AG09309 (cell line): ENCODE measurements around the gene PCSK7.

Experiments used
- DNase-seq: peaks from one replicate; pipeline ENCODE4 v3.0.0-alpha.2; 2010; ENCODE audit warnings: low read depth
- H3K4me3 ChIP-seq: 2 replicates; pipeline ENCODE4 v1.5.1; 2011; ENCODE audit warnings: mild to moderate bottlenecking, low read depth, low read length, moderate library complexity; ENCODE audit not compliant: control insufficient read depth
- TF ChIP-seq, protein P1 (sequence below): IDR thresholded peaks from 2 replicates; pipeline ENCODE4 v1.5.1; 2011; ENCODE audit warnings: mild to moderate bottlenecking, low read depth, low read length, inconsistent platforms; ENCODE audit not compliant: insufficient read depth, control insufficient read depth; ENCODE audit errors: missing control alignments

Gene PCSK7

DNA sequence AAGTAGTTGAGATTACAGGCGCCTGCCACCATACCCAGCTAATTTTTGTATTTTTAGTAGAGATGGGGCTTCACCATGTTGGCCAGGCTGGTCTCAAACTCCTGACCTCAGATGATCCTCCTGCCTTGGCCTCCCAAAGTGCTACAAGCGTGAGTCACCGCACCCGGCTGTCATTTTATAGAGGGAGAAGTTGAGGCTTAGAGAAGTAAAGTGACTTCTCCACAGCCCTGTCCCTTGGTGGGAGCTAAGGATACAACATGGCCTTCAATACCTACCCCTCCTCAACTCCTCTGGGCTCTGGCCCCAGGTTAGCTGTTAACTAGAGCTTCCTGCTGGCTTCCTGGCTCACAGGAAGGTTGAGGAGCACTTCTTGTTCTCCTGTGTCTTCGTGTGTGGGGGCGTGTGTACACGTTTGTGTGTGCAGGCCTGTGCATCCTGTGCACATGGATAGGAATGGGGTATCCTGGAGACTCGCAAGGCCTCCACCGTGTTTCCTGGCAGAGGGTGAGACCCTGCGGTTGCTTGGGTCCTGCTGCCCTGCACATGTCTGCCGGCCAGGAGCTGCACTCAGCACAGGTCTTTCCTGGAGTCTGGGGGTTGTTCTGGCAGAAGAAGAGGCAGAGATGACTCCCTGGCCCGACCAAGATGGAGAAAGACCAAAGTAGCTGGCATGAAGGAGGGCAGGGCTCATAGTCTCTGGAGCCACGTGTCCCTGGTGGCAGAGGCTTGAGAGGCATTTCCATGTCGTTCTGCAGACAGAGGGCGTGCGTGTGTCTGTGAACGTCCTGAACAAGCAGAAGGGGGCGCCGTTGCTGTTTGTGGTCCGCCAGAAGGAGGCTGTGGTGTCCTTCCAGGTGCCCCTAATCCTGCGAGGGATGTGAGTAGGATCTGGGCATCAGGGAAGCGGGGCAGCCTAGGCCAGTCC lies 51.0 kb downstream of the PCSK7 start:
- TF ChIP-seq, protein P1, sequence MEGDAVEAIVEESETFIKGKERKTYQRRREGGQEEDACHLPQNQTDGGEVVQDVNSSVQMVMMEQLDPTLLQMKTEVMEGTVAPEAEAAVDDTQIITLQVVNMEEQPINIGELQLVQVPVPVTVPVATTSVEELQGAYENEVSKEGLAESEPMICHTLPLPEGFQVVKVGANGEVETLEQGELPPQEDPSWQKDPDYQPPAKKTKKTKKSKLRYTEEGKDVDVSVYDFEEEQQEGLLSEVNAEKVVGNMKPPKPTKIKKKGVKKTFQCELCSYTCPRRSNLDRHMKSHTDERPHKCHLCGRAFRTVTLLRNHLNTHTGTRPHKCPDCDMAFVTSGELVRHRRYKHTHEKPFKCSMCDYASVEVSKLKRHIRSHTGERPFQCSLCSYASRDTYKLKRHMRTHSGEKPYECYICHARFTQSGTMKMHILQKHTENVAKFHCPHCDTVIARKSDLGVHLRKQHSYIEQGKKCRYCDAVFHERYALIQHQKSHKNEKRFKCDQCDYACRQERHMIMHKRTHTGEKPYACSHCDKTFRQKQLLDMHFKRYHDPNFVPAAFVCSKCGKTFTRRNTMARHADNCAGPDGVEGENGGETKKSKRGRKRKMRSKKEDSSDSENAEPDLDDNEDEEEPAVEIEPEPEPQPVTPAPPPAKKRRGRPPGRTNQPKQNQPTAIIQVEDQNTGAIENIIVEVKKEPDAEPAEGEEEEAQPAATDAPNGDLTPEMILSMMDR: peak; percentile 84
- H3K4me3 ChIP-seq: no peak overlapping the region
- DNase-seq: peak; percentile 40

DNA sequence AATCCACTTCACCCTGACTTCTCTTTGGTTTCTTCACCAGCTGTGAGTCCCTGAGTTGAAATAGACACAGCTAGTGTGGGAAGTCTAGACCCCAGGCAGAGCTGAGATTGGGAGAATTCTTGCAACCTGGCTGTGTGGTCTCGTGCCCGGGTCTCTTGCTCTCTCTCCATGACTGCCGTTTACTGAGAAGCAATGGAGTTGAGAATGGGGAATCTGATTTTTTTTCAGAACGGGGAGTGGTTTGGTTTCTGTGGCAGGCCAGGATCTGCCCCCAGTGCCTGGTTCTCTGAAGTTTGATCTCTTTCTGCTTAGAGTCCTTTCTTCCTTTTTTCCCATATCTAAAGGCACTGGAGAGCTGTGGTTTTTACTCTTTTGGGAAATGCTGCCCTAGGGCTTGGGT lies 51.9 kb downstream of the PCSK7 start:
- peak overlapping the region; percentile 62 for H3K4me3 ChIP-seq
- no peak for DNase-seq
- TF ChIP-seq, protein P1: no peak

DNA sequence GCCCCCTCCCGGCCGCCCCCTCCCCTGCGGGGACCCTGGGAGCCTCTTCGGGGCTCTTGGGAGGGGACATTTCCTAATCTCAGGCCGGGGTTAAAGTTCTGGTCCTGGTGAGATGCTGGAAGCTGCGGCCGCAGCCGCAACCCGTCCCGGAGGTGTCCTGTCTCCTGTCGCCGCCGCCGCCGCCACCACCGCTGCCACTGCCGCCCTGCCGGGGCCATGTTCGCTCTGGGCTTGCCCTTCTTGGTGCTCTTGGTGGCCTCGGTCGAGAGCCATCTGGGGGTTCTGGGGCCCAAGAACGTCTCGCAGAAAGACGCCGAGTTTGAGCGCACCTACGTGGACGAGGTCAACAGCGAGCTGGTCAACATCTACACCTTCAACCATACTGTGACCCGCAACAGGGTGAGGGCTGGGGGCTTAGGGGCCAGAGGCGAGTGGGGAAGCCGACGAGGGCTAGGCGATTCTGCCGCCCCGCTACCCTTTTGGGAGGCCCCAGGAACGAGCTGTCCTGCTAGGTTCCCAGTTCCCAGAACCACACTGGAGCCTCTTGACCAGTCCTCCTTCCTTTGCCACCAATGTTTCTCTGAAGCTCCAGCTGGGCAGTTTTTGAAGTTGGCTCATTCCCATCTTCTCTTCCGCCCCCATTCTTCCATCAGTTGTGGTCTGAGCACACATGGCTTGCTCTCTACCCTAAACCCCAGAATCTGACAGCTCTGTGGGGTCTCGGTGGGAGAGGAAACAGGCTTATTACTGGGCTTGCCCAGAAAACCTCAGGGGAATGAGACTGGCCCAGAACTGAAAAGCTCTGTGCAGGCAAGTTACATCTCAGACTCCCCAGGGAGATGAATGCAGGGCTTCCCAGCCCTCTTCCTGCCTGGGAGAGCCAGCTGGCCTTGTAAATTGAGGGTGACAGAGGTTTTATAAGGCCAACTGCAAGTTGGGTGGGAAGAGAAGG lies 52.5 kb downstream of the PCSK7 start:
- no peak for DNase-seq
- peak overlapping the region; percentile 62 for H3K4me3 ChIP-seq
- TF ChIP-seq, protein P1: no peak

DNA sequence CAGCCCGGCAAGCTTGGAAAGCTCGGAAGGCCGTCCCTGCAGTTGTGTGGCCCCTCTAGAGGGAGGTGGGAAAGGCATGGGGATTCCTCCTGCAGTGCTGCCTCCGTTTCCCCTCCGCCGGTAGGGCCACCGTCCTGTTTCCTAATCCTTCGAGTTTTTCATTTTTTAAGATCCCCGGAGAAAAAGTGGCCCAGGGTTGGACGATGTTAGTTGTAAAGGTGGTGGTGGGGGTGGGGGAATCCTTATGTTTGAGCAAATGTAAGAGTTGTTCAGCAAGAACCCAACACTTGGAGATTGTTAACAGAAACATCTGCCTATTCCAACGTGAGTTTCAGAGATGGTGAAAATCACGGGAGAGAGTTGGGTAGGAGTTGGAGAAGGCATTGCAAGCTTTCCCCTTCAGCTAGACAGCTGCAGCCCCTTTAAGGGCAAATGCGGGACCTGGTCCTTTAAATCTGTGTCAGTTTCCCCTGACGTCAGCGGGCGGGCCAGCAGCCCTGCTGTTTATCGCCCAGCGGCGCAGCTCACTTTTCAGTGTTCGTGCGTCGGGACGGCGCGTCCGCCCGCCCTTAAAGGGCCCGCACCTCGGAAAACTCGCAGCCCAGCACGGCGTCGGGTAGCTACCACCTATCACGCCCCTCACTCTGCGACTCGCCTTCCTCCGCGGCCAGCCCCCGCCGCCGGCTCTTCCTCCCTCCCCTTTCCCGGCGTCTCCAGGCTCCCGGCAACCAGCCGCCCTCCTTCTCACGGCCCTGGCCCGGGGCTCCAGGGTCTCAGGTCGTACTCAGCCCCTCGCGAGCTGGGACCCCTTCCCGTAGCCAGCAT lies 53.5 kb downstream of the PCSK7 start, which contains the start of gene SIDT2:
Gene SIDT2, plus strand, starts transcription at position 534 of the 825 bp plus-strand sequence. CDS start 521 bp downstream, outside the sequence.
- TF ChIP-seq, protein P1: no peak
- DNase-seq: peak; percentile 52
- peak within 1 kb of the TSS; percentile 62 for H3K4me3 ChIP-seq

DNA sequence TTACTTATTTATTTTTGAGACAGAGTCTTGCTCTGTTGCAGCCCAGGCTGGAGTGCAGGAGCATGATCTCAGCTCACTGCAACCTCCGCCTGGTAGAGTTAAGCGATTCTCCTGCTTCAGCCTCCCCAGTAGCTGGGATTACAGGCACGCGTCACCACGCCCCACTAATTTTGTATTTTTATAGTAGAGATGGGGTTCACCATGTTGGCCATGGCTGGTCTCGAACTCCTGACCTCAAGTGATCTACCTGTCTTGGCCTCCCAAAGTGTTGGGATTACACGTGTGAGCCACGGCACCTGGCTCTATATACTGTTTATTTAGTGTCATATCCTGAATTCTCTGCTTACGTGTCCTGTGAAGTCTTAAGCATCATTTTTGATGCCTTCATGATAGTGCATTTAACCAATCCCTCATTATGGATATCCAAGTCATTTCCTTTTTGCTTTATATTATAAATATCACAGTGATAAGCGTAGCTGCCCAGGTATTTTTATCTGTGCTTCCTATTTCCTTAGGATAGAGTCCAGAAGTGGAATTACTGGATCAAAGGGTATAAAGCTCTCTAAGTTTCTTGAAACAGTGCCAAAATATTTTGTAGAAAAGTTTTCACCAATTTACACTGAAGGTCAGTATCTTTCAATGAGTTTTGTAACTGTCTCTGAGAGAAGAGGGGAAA lies 54.2 kb downstream of the PCSK7 start:
- TF ChIP-seq, protein P1: no peak
- H3K4me3 ChIP-seq: peak overlapping the region; percentile 62
- DNase-seq: no peak
